K562 (cell line): ENCODE measurements around the gene PRRC2A. TPM values are rescaled to one million over a fixed set of nuclear protein-coding genes. Genes with fewer than 3 reads are reported as not detected.
"Not testable (repeated sequence)": the region's sequence is repeated elsewhere in the genome, so short reads cannot be mapped to it uniquely, and the experiment has no call there.

Experiments used
- ATAC-seq: fragments of 200-7000 bp; cut with Tn5 transposase; 3 replicates; pipeline ENCODE4 v1.9.1; 2020; ENCODE audit warnings: moderate library complexity
- BruUV-seq: library from RNA; stranded (reverse); fragments of 400-500 nt; replicated peaks from 2 replicates; lab custom pipeline; 2021; lab: Mats Ljungman, UMichigan
- CTCF ChIA-PET: fragments of 300-600 bp; formaldehyde crosslinking; extraction: SDS; loops from one replicate; lab custom pipeline; 2021; ENCODE audit warnings: low intra/inter-chr PET ratio; lab: Yijun Ruan, JAX
- POLR2A ChIA-PET: fragments of 300-600, 350-650 bp; sonication (Branson Sonifier 250); formaldehyde crosslinking; extraction: SDS; loops from one replicate; lab custom pipeline; 2021; ENCODE audit warnings: antibody characterized with exemption, inconsistent platforms; lab: Yijun Ruan, JAX
- DNase-seq, 4 experiments: peaks; one replicate each; pipeline versions ENCODE4 v3.0.0 to v3.0.0-alpha.2; 2011 to 2018; ENCODE audit warnings: low spot score in 3 of 4, mixed read lengths in 3 of 4; ENCODE audit errors: extremely low read depth in 1 of 4
- FAIRE-seq: peaks from 2 replicates; lab custom pipeline; 2011; peaks lifted over from hg19 to GRCh38; lab: Jason Lieb, UNC
- H2AFZ ChIP-seq: 2 replicates; pipeline ENCODE4 v1.6.0; 2011; ENCODE audit warnings: low read depth, low read length, control low read depth, inconsistent platforms
- H3K27ac ChIP-seq: fragments of 200-600 bp; 3 replicates; pipeline ENCODE4 v1.8.0; 2011; ENCODE audit warnings: low read depth, mild to moderate bottlenecking, control low read depth, inconsistent platforms, low read length, moderate library complexity, mixed read lengths; ENCODE audit errors: extremely low read depth
- H3K27me3 ChIP-seq, 2 experiments: fragments of 300-600 bp in 1 of 2; 2 replicates in 1 of 2; 3 replicates in 1 of 2; pipeline versions ENCODE4 v1.6.0 to v1.8.0; 2011; ENCODE audit warnings: inconsistent platforms in 2 of 2, low read length in 2 of 2, mild to moderate bottlenecking in 1 of 2, mixed read lengths in 1 of 2, moderate library complexity in 1 of 2; ENCODE audit not compliant: control insufficient read depth in 2 of 2, insufficient read depth in 2 of 2
- H3K36me3 ChIP-seq: fragments of 300-600 bp; 3 replicates; pipeline ENCODE4 v1.8.0; 2011; ENCODE audit warnings: mild to moderate bottlenecking, low read length, inconsistent platforms; ENCODE audit not compliant: control insufficient read depth, insufficient read depth
- H3K4me1 ChIP-seq, 2 experiments: fragments of 200-600 bp in 1 of 2; replicated peaks in 1 of 2; 2 replicates in 1 of 2; 3 replicates in 1 of 2; pipeline versions ENCODE4 v1.5.1 to v1.8.0; 2011; ENCODE audit warnings: inconsistent platforms in 2 of 2, low read length in 2 of 2, mild to moderate bottlenecking in 1 of 2, mixed read lengths in 1 of 2, moderate library complexity in 1 of 2; ENCODE audit not compliant: control insufficient read depth in 2 of 2, insufficient read depth in 2 of 2
- H3K4me2 ChIP-seq: 2 replicates; pipeline ENCODE4 v1.6.1; 2011; ENCODE audit warnings: low read length, control low read depth, inconsistent platforms, mixed read lengths; ENCODE audit not compliant: insufficient read depth
- H3K4me3 ChIP-seq: fragments of 200-600 bp; sonication (generic), shearing (Covaris generic); 2 replicates; pipeline ENCODE4 v1.5.1; 2016; ENCODE audit warnings: control low read depth, inconsistent platforms
- H3K79me2 ChIP-seq: fragments of 200-600 bp; 3 replicates; pipeline ENCODE4 v1.8.0; 2011; ENCODE audit warnings: low read length, inconsistent platforms; ENCODE audit not compliant: control insufficient read depth, insufficient read depth
- H3K9ac ChIP-seq, 2 experiments: 2 replicates each; pipeline versions ENCODE4 v1.6.0 to v1.6.1; 2011; ENCODE audit warnings: low read depth in 2 of 2, low read length in 2 of 2, control low read depth in 1 of 2, inconsistent platforms in 1 of 2, mild to moderate bottlenecking in 1 of 2, mixed read lengths in 1 of 2; ENCODE audit not compliant: insufficient read depth in 1 of 2
- H3K9me1 ChIP-seq: one replicate; pipeline ENCODE4 v1.6.0; 2011; ENCODE audit warnings: inconsistent platforms, mild to moderate bottlenecking, low read length, moderate library complexity; ENCODE audit not compliant: control insufficient read depth, insufficient read depth
- H3K9me3 ChIP-seq: replicated peaks from 2 replicates; pipeline ENCODE4 v1.5.1; 2011; ENCODE audit warnings: low read depth, low read length, inconsistent platforms; ENCODE audit not compliant: control insufficient read depth, insufficient read depth
- H4K20me1 ChIP-seq: replicated peaks from 2 replicates; pipeline ENCODE4 v1.6.1; 2011; ENCODE audit warnings: low read length, inconsistent platforms, mixed read lengths; ENCODE audit not compliant: control insufficient read depth, insufficient read depth
- CBX3 ChIP-seq, 2 experiments: IDR thresholded peaks; 1 replicate in 1 of 2; 2 replicates in 1 of 2; pipeline ENCODE4 v1.6.1; 2012; ENCODE audit warnings: inconsistent platforms in 2 of 2, low read length in 2 of 2, borderline replicate concordance in 1 of 2, control low read depth in 1 of 2
- CTCF ChIP-seq, 3 experiments: IDR thresholded peaks in 2 of 3; conservative IDR thresholded peaks in 1 of 3; 2 replicates each; pipeline ENCODE4 v1.5.1; 2011 to 2012; ENCODE audit warnings: low read length in 3 of 3, mild to moderate bottlenecking in 3 of 3, control low read depth in 2 of 3, improper control_type of control experiment in 1 of 3, inconsistent platforms in 1 of 3, low read depth in 1 of 3, mixed read lengths in 1 of 3, moderate library complexity in 1 of 3; ENCODE audit not compliant: insufficient read depth in 2 of 3
- E2F4 ChIP-seq: sonication (generic); formaldehyde crosslinking; IDR thresholded peaks from 2 replicates; pipeline ENCODE4 v1.8.0; 2022; ENCODE audit warnings: mild to moderate bottlenecking, low read depth, missing genetic modification reagents
- MED1 ChIP-seq: sonication (generic); formaldehyde crosslinking; IDR thresholded peaks from 2 replicates; pipeline ENCODE4 v1.8.1; 2023; ENCODE audit warnings: missing genetic modification reagents, borderline replicate concordance
- NR4A1 ChIP-seq, 2 experiments: fragments of 250-450 bp in 1 of 2; fragments of 450-650 bp in 1 of 2; sonication (Bioruptor Pico) in 1 of 2; IDR thresholded peaks; 2 replicates each; pipeline versions ENCODE4 v1.4.0 to v1.6.1; 2016 to 2020; ENCODE audit warnings: mild to moderate bottlenecking in 2 of 2, missing compliant biosample characterization in 1 of 2, missing genetic modification characterization in 1 of 2, moderate library complexity in 1 of 2
- PHB ChIP-seq: fragments of 250-450 bp; sonication (Bioruptor Pico); IDR thresholded peaks from 2 replicates; pipeline ENCODE4 v1.5.0; 2021
- PYGO2 ChIP-seq: fragments of 450-650 bp; IDR thresholded peaks from 2 replicates; pipeline ENCODE4 v1.6.1; 2016; ENCODE audit warnings: mild to moderate bottlenecking, missing genetic modification characterization, moderate library complexity, missing compliant biosample characterization
- ZNF12 ChIP-seq: sonication (generic); formaldehyde crosslinking; IDR thresholded peaks from 2 replicates; pipeline ENCODE4 v1.4.0; 2020; ENCODE audit warnings: mild to moderate bottlenecking, missing genetic modification reagents
- ZNF121 ChIP-seq: sonication (generic); formaldehyde crosslinking; conservative IDR thresholded peaks from 2 replicates; pipeline ENCODE4 v1.8.0; 2022; ENCODE audit warnings: missing genetic modification reagents
- ZNF263 ChIP-seq: sonication (generic); formaldehyde crosslinking; IDR thresholded peaks from 2 replicates; pipeline ENCODE4 v1.8.0; 2022; ENCODE audit warnings: mild to moderate bottlenecking, missing genetic modification reagents, borderline replicate concordance
- ZNF444 ChIP-seq: fragments of 250-450 bp; sonication (Bioruptor Pico); IDR thresholded peaks from 2 replicates; pipeline ENCODE4 v1.4.0; 2020; ENCODE audit warnings: mild to moderate bottlenecking, moderate library complexity
- WGBS: fragments of 100-300 bp; shearing (Covaris generic); methylation state at CpG from one replicate; pipeline ENCODE4 v1.1.6; 2016; ENCODE audit warnings: low coverage, mixed read lengths; ENCODE audit not compliant: insufficient coverage; ENCODE audit errors: missing lambda C conversion rate; 5-methylcytosine and 5-hydroxymethylcytosine counted together
- in situ Hi-C: fragments of 300-500 bp; cut with MboI; formaldehyde crosslinking; loops from 4 replicates; pipeline ENCODE4 v1.15.0; 2018; ENCODE audit warnings: inconsistent platforms, mixed read lengths
- intact Hi-C: fragments of 100-400 bp; cut with micrococcal nuclease; formaldehyde crosslinking; loops from 2 replicates; pipeline ENCODE4 v1.14.2; 2022
- polyA plus RNA-seq, 8 experiments: library from polyadenylated mRNA; depleted of rRNA in 4 of 8; stranded (reverse) in 5 of 8; unstranded in 3 of 8; fragments of >200 nt; fragmentation: Nextera tagmentation in 2 of 8; fragmentation: Illumina TruSeq in 1 of 8; extraction: Ambion mirVana in 2 of 8; extraction: Trizol in 1 of 8; gene quantifications; 2 replicates each; pipeline versions ENCODE4 v1.2.1 to v1.2.3, GENCODE V29; 2011 to 2014; ENCODE audit warnings: inconsistent platforms in 1 of 8, missing spikeins in 1 of 8
- total RNA-seq, 7 experiments: library from RNA; depleted of rRNA in 6 of 7; stranded (reverse); fragments of >200 nt in 6 of 7; fragmentation: Illumina TruSeq in 2 of 7; extraction: Trizol in 2 of 7; gene quantifications; 2 replicates each; pipeline versions ENCODE4 v1.2.1 to v1.2.3, GENCODE V29; 2011 to 2021; ENCODE audit warnings: low replicate concordance in 1 of 7

Gene PRRC2A
- total and polyA plus RNA-seq, 9 of the 15 experiments (the other 6 are each of a cell fraction or from before 2014, with no cell fraction given) = 1.0 to 332 (median 63.0) TPM

- FAIRE-seq, BruUV-seq, H3K4me2 ChIP-seq, DNase-seq, intact Hi-C loops, ATAC-seq, H3K9me1 ChIP-seq, H3K27ac ChIP-seq, H2AFZ ChIP-seq, H3K27me3 ChIP-seq, H4K20me1 ChIP-seq, H3K79me2 ChIP-seq, in situ Hi-C loops, H3K9me3 ChIP-seq, CTCF ChIA-PET, H3K9ac ChIP-seq, H3K4me3 ChIP-seq, H3K36me3 ChIP-seq: not testable (repeated sequence)
- POLR2A ChIA-PET = interaction anchor here (2.4 kb wide), 1 partner anchor 49 kb away, joined by 8 read pairs; the partner anchor contains the start of gene DDX39B
- peak; percentile 90 for TF ChIP-seq ZNF121 (CRISPR knock-in tag)
- WGBS = 53% methylated on average over 5 of the region's 5 CpGs
- peaks cover 28 to 45% of the 10 kb centered on the region in 2 experiments for H3K4me1 ChIP-seq
Observed at GRCh38 chr6:31590691-31591090, 29.8 kb upstream of the PRRC2A start.

- Histone ChIP-seq H3K27me3 (no peaks in the 10 kb centered on the region), H3K4me3 (no peak overlapping the region)
- TF ChIP-seq NR4A1 (CRISPR knock-in tag; IDR thresholded peaks at IDR 0.05) (no peak), NR4A1 (tag; IDR thresholded peaks at IDR 0.05) (no peak), MED1 (CRISPR knock-in tag) (no peak), PHB (CRISPR knock-in tag) (no peak), ZNF12 (CRISPR knock-in tag) (0 out of 2 replicates have a peak, but pooled peaks have one; percentile 21), E2F4 (CRISPR knock-in tag) (0 out of 2 replicates have a peak, but pooled peaks have one; percentile 26), ZNF444 (CRISPR knock-in tag) (no peak), ZNF263 (peak; percentile 80), CBX3 (IDR thresholded peaks at IDR 0.05; ENCODE audit: borderline replicate concordance in 1 of 2, low read length in 2 of 2) (no peak), CTCF (IDR thresholded peaks at IDR 0.05 in 2 of 3, conservative IDR thresholded peaks at IDR 0.05 in 1 of 3; ENCODE audit: insufficient read depth in 2 of 3, low read depth in 1 of 3, low read length in 3 of 3) (0 out of 6 replicates have a peak, but pooled peaks of 1 of the 3 experiments have one; percentile 15), PYGO2 (no peak)
- TF ChIP-seq, all 486 proteins: peak for 4
- no peak for DNase-seq
- Histone ChIP-seq H3K9ac (peak overlapping the region in 1 of 2 experiments; percentile 78; a peak in 3 of 4 replicates), H3K79me2 (no peaks in the 10 kb centered on the region), H3K4me1 (peaks cover 18 to 30% of the 10 kb centered on the region in 2 experiments), H3K27ac (0 out of 3 replicates have a peak overlapping the region, but pooled peaks have one; percentile 9), H3K4me2 (peak overlapping the region; percentile 39; the same call in 1 of the 2 replicates), H3K36me3 (no peaks in the 10 kb centered on the region), H2AFZ (peak overlapping the region; percentile 51), H3K9me3 (no peaks in the 10 kb centered on the region), H4K20me1 (no peaks in the 10 kb centered on the region), H3K9me1 (peaks cover 3% of the 10 kb centered on the region)
- intact Hi-C loops (no loop called here), in situ Hi-C loops (no loop called here)
- ChIA-PET CTCF (interaction anchor here (0.6 kb wide), 1 partner anchor 1205 kb away, joined by 3 read pairs; no protein-coding TSS in a partner anchor), POLR2A (interaction anchor here (0.5 to 1.3 kb wide), 7 partner anchors 8 to 97 kb away, joined by 3 to 7 read pairs (median 3); partner anchors contain the start of gene DDX39B)
- no TSS peak for BruUV-seq
- 71% methylated on average over 7 of the region's 7 CpGs for WGBS
- FAIRE-seq = no peak
- no peak; the same call in 2 of the 3 replicates for ATAC-seq
Observed at GRCh38 chr6:31592396-31592771, 28.1 kb upstream of the PRRC2A start.
